Smooth muscle cell (in vitro differentiated cells): ENCODE measurements around the gene TRMT112. TPM values are rescaled to one million over a fixed set of nuclear protein-coding genes. Genes with fewer than 3 reads are reported as not detected.

ENCODE experiments used
- DNase-seq: peaks from one replicate; lab custom pipeline; 2025; ENCODE audit not compliant: unreplicated experiment; lab: John Stamatoyannopoulos, UW
- H2AFZ ChIP-seq: fragments of 200-600 bp; sonication (generic); 2 replicates; pipeline ENCODE4 v1.6.0; 2016; ENCODE audit warnings: antibody characterized with exemption, low read depth, mild to moderate bottlenecking
- H3F3A ChIP-seq: fragments of 200-600 bp; sonication (generic); 2 replicates; pipeline ENCODE4 v1.6.0; 2017; ENCODE audit warnings: antibody characterized with exemption, low read depth
- H3K27ac ChIP-seq: fragments of 200-600 bp; sonication (generic); 2 replicates; pipeline ENCODE4 v1.5.1; 2016; ENCODE audit warnings: low read depth, mild to moderate bottlenecking
- H3K27me3 ChIP-seq: fragments of 200-600 bp; sonication (generic); 2 replicates; pipeline ENCODE4 v1.6.1; 2016; ENCODE audit warnings: low read depth, mild to moderate bottlenecking
- H3K36me3 ChIP-seq: fragments of 200-600 bp; sonication (generic); 2 replicates; pipeline ENCODE4 v1.5.1; 2016; ENCODE audit warnings: low read depth
- H3K4me1 ChIP-seq: fragments of 200-600 bp; sonication (generic); 2 replicates; pipeline ENCODE4 v1.5.1; 2016; ENCODE audit warnings: low read depth
- H3K4me2 ChIP-seq: fragments of 200-600 bp; sonication (generic); 2 replicates; pipeline ENCODE4 v1.6.0; 2016; ENCODE audit warnings: mild to moderate bottlenecking
- H3K4me3 ChIP-seq: fragments of 200-600 bp; sonication (generic); 2 replicates; pipeline ENCODE4 v1.5.1; 2016; ENCODE audit warnings: mild to moderate bottlenecking
- H3K79me2 ChIP-seq: fragments of 200-600 bp; sonication (generic); 2 replicates; pipeline ENCODE4 v1.6.0; 2016; ENCODE audit warnings: low read depth, mild to moderate bottlenecking
- H3K9ac ChIP-seq: fragments of 200-600 bp; sonication (generic); 2 replicates; pipeline ENCODE4 v1.6.0; 2016; ENCODE audit warnings: low read depth
- H3K9me3 ChIP-seq: fragments of 200-600 bp; sonication (generic); replicated peaks from 2 replicates; pipeline ENCODE4 v1.5.1; 2016; ENCODE audit warnings: low read depth
- H4K20me1 ChIP-seq: fragments of 200-600 bp; sonication (generic); 2 replicates; pipeline ENCODE4 v1.6.0; 2016; ENCODE audit warnings: low read depth
- WGBS: methylation state at CpG from one replicate; pipeline ENCODE4 v1.1.7; 2016; ENCODE audit warnings: low lambda C conversion rate; 5-methylcytosine and 5-hydroxymethylcytosine counted together
- polyA plus RNA-seq: library from polyadenylated mRNA; unstranded; fragments of >200 nt; fragmentation: Nextera tagmentation; extraction: Ambion mirVana; gene quantifications from 2 replicates; pipeline ENCODE4 v1.2.1, GENCODE V29; 2016
- total RNA-seq: library from RNA; depleted of rRNA; stranded (reverse); fragments of >200 nt; gene quantifications from 2 replicates; pipeline ENCODE4 v1.2.3, GENCODE V29; 2014
- TF ChIP-seq, protein P1 (sequence below): fragments of 200-600 bp; sonication (generic); IDR thresholded peaks from 2 replicates; pipeline ENCODE4 v1.5.1; 2017; ENCODE audit warnings: borderline replicate concordance, mild to moderate bottlenecking, antibody characterized with exemption; ENCODE audit not compliant: insufficient read depth, poor library complexity, severe bottlenecking

The TRMT112 gene
- total and polyA plus RNA-seq, 2 experiments from 2014 or later = 285 to 327 TPM

DNA sequence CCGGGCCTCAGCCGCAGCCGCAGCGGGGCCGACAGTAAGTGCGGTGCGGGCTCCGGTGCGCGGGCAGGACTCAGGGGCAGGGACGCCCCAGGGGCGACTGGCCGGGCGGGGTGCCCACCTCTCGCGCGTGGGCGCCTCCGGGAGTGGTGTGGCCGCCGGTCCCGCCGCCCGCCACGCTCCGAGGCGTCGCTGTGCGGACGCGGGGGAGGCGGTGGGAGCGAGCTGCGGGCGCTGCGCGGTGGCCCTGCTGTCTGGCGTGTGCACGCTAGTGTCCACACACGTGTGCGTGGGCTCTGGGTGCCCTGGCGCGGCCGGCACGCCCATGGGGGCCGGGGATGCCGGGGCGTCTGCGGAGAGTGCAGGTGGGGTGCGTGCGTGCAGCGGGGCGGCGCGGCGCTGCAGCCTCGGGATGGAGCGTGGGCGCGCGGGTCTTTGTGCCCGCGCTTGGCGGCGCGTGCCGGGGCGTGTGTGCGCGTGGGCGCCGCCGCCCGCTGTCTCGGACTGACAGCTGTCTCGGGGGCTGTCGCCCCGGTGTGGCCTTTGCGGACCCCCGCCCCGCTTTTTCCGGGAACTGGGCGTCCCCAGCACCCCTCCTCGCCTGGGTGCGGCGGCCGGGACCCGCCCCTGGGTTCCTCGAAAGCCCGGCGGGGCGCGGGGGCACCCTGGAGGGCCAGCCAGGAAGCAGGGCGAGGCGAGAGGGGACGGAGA lies 25.5 kb downstream of the TRMT112 start:
- H3K36me3 ChIP-seq = no peaks in the 10 kb centered on the region
- H3K27ac ChIP-seq = no peak overlapping the region
- peak overlapping the region; percentile 44 for H3K4me3 ChIP-seq
- no peaks in the 10 kb centered on the region for H3F3A ChIP-seq
- H3K9me3 ChIP-seq = no peaks in the 10 kb centered on the region
- TF ChIP-seq, protein P1, sequence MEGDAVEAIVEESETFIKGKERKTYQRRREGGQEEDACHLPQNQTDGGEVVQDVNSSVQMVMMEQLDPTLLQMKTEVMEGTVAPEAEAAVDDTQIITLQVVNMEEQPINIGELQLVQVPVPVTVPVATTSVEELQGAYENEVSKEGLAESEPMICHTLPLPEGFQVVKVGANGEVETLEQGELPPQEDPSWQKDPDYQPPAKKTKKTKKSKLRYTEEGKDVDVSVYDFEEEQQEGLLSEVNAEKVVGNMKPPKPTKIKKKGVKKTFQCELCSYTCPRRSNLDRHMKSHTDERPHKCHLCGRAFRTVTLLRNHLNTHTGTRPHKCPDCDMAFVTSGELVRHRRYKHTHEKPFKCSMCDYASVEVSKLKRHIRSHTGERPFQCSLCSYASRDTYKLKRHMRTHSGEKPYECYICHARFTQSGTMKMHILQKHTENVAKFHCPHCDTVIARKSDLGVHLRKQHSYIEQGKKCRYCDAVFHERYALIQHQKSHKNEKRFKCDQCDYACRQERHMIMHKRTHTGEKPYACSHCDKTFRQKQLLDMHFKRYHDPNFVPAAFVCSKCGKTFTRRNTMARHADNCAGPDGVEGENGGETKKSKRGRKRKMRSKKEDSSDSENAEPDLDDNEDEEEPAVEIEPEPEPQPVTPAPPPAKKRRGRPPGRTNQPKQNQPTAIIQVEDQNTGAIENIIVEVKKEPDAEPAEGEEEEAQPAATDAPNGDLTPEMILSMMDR = no peak
- WGBS = 4% methylated on average over 18 of the region's 96 CpGs
- peaks cover 72% of the 10 kb centered on the region for H3K27me3 ChIP-seq
- peaks cover 5% of the 10 kb centered on the region for H3K4me1 ChIP-seq
- H3K79me2 ChIP-seq = no peaks in the 10 kb centered on the region
- DNase-seq = no peak
- H2AFZ ChIP-seq = no peak overlapping the region
- peaks cover 20% of the 10 kb centered on the region for H4K20me1 ChIP-seq
- peak overlapping the region; percentile 88 for H3K4me2 ChIP-seq
- H3K9ac ChIP-seq = no peak overlapping the region

DNA sequence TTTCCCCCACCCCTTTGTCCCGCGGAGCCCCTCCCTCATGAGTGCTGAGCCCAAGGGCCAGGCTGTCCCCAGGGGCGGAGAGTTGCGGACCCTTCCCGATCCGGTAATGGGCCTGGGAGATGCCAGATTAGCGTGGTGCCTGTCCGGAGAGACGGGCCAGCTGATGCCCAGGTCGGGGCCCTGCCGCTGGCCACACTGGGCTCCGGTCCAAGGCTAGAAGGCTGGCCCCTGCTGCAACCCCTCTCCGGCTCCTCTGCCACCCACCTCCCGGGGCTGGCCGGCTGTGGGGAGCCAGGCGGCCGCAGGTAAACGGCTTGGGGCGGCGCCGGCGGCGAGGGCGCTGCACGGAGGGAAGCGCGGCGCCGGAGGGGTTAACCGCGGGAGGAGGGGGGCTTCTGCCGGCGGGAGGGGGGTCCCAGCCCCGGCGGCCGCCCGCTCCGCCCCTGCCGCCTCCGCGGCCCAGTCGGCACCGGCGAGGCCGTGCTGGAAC lies 26.1 kb downstream of the TRMT112 start, which contains the start of gene KCNK4:
Gene KCNK4 (plus strand): TSS at position 41 of the 490 bp plus-strand sequence. CDS start 1,717 bp downstream, outside the sequence.
- H4K20me1 ChIP-seq = peaks cover 20% of the 10 kb centered on the region
- TF ChIP-seq, protein P1 = no peak
- no peaks in the 10 kb centered on the region for H3K9me3 ChIP-seq
- no peak for DNase-seq
- H3K27me3 ChIP-seq = peaks cover 66% of the 10 kb centered on the region
- WGBS = 7% methylated on average over 23 of the region's 45 CpGs
- H3K4me1 ChIP-seq = peaks cover 7% of the 10 kb centered on the region
- peak within 1 kb of the TSS; percentile 88 for H3K4me2 ChIP-seq
- peak within 1 kb of the TSS; percentile 44 for H3K4me3 ChIP-seq
- no peaks in the 10 kb centered on the region for H3K36me3 ChIP-seq
- no peaks in the 10 kb centered on the region for H3K79me2 ChIP-seq
- H2AFZ ChIP-seq = no peak within 1 kb of the TSS
- no peak within 1 kb of the TSS for H3K9ac ChIP-seq
- H3F3A ChIP-seq = no peaks in the 10 kb centered on the region
- no peak within 1 kb of the TSS for H3K27ac ChIP-seq

DNA sequence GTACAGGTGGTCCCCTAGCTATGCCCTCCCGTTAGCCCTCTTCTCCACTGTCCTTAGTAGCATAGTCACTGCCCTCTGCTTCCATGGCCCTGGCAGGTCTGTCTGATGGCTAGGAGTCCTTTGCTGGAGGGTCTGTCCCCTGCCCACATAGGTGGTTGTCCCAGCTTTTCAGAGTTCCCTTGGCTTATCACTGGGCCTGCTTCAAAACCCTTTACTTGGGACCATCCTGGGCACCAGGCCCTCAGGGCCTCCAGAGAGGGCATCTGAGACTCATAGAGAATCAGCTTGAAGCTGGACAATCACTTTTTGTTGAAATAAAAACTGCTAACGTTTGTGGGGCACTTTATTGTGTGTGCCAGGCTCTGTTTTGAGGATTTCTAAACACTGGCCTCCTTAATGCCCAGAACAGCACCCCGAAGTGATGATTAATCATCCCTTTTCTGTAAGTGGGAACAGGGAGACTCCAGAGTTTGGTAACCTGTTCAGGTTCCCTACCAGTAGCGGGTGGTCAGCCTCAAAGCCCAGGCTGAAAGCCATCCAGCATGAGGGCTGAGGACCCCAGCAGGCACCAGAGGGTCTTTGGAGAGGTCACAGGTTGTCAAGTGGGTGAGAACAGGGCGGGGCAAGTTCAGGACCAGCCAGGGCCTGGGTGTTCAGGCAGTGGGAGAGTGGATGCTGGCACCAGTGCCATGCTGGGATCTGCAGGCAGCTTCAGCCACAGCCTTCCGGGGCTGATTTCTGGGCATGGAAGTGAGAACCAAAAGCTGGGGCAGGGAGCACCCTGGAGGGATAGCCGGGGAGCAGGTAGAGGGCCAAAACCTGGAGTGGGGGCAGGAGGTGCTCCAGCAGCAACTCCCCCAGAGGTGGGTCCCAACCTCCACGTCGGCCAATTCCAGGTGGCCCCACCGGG lies 26.8 kb downstream of the TRMT112 start:
- H3K27ac ChIP-seq = no peak overlapping the region
- no peaks in the 10 kb centered on the region for H3K79me2 ChIP-seq
- H3K9me3 ChIP-seq = no peaks in the 10 kb centered on the region
- DNase-seq = no peak
- H3K27me3 ChIP-seq = peaks cover 59% of the 10 kb centered on the region
- H3K36me3 ChIP-seq = no peaks in the 10 kb centered on the region
- no peak overlapping the region for H2AFZ ChIP-seq
- peaks cover 9% of the 10 kb centered on the region for H3K4me1 ChIP-seq
- H3F3A ChIP-seq = no peaks in the 10 kb centered on the region
- whole genome bisulfite sequencing = 57% methylated on average over 10 of the region's 10 CpGs
- no peak overlapping the region for H3K4me2 ChIP-seq
- peaks cover 20% of the 10 kb centered on the region for H4K20me1 ChIP-seq
- TF ChIP-seq, protein P1 = no peak
- no peak overlapping the region for H3K9ac ChIP-seq
- H3K4me3 ChIP-seq = no peak overlapping the region
